ENCODE data around the gene CELA2B. TPM values are rescaled to one million over a fixed set of nuclear protein-coding genes. Genes with fewer than 3 reads are reported as not detected.
"Not testable (repeated sequence)": the region's sequence is repeated elsewhere in the genome, so short reads cannot be mapped to it uniquely, and the experiment has no call there.

The CELA2B gene
- total and polyA plus RNA-seq, 10 of the 15 experiments (the other 5 are each of a cell fraction or from before 2014, with no cell fraction given): not detected

- in situ Hi-C loops (cut with MboI): no loop called here
- Histone ChIP-seq H3K4me3 (no peak overlapping the region), H3K4me1 (ENCODE audit: control insufficient read depth, insufficient read depth, low read length) (no peaks in the 10 kb centered on the region), H2AFZ (ENCODE audit: control insufficient read depth, low read depth, low read length) (no peak overlapping the region), H3K27me3 (replicated peaks in 1 of 2; ENCODE audit: control insufficient read depth in 2 of 2, insufficient read depth in 2 of 2, low read length in 1 of 2) (no peaks in the 10 kb centered on the region), H4K20me1 (ENCODE audit: control insufficient read depth, insufficient read depth) (no peaks in the 10 kb centered on the region), H3K9me3 (replicated peaks; ENCODE audit: control insufficient read depth, insufficient read depth, low read length) (no peaks in the 10 kb centered on the region), H3K79me2 (ENCODE audit: control insufficient read depth, insufficient read depth, low read length) (no peaks in the 10 kb centered on the region), H3K9ac (ENCODE audit: control insufficient read depth, insufficient read depth, low read length) (no peak overlapping the region), H3K36me3 (ENCODE audit: control insufficient read depth in 2 of 2, insufficient read depth in 2 of 2, low read length in 1 of 2) (no peaks in the 10 kb centered on the region), H3K4me2 (ENCODE audit: control insufficient read depth, insufficient read depth) (no peak overlapping the region), H3K27ac (ENCODE audit: control insufficient read depth, insufficient read depth) (no peak overlapping the region)
- DNase-seq (ENCODE audit: low read depth, low spot score): no peak
- TF ChIP-seq NFYB (IDR thresholded peaks at IDR 0.05; ENCODE audit: insufficient read depth, low read depth, low read length) (0 out of 2 replicates have a peak, but pooled peaks have one; percentile 37), RFX5 (IDR thresholded peaks at IDR 0.05; ENCODE audit: low read depth, low read length) (no peak)
- ChIA-PET CTCF (interaction anchor here (0.8 kb wide), 1 partner anchor 142 kb away, joined by 3 read pairs; no protein-coding TSS in a partner anchor), RAD21 (ENCODE audit: unreplicated experiment) (no interaction called here), POLR2A (no interaction called here), SMC1A (ENCODE audit: uncharacterized antibody, unreplicated experiment) (no interaction called here)
- intact Hi-C loops (cut with micrococcal nuclease; ENCODE audit: unreplicated experiment): no loop called here
- no peak for ATAC-seq
- WGBS (ENCODE audit: insufficient coverage, insufficient replicate concordance, low lambda C conversion rate, missing lambda C conversion rate): 49% methylated on average over 7 of the region's 7 CpGs
- BruUV-seq (replicated peaks): no TSS peak
- no peak for FAIRE-seq
Measured at GRCh38 chr1:15465674-15466073, 10.2 kb upstream of the CELA2B start.

GRCh38 chr1:15466955-15467625 is 8.8 kb upstream of the CELA2B start:
- WGBS (ENCODE audit: insufficient coverage, insufficient replicate concordance, low lambda C conversion rate, missing lambda C conversion rate): 76% methylated on average over 22 of the region's 22 CpGs
- POLR2A ChIA-PET; H3K9ac ChIP-seq (ENCODE audit: control insufficient read depth, insufficient read depth, low read length); H3K9me3 ChIP-seq (replicated peaks; ENCODE audit: control insufficient read depth, insufficient read depth, low read length); FAIRE-seq; in situ Hi-C loops (cut with MboI); H3K4me1 ChIP-seq (ENCODE audit: control insufficient read depth, insufficient read depth, low read length); DNase-seq (ENCODE audit: low read depth, low spot score); H3K4me2 ChIP-seq (ENCODE audit: control insufficient read depth, insufficient read depth); BruUV-seq (replicated peaks); H3K27me3 ChIP-seq (replicated peaks in 1 of 2; ENCODE audit: control insufficient read depth in 2 of 2, insufficient read depth in 2 of 2, low read length in 1 of 2); H3K27ac ChIP-seq (ENCODE audit: control insufficient read depth, insufficient read depth); H4K20me1 ChIP-seq (ENCODE audit: control insufficient read depth, insufficient read depth); H3K4me3 ChIP-seq; H2AFZ ChIP-seq (ENCODE audit: control insufficient read depth, low read depth, low read length); ATAC-seq; H3K79me2 ChIP-seq (ENCODE audit: control insufficient read depth, insufficient read depth, low read length); RAD21 ChIA-PET (ENCODE audit: unreplicated experiment); intact Hi-C loops (cut with micrococcal nuclease; ENCODE audit: unreplicated experiment); CTCF ChIA-PET; H3K36me3 ChIP-seq (ENCODE audit: control insufficient read depth in 2 of 2, insufficient read depth in 2 of 2, low read length in 1 of 2); SMC1A ChIA-PET (ENCODE audit: uncharacterized antibody, unreplicated experiment): not testable (repeated sequence)

Data from GM12878 (cell line).